Stimulated activated effector memory CD8-positive, alpha-beta T cell treated with anti-CD3 and anti-CD28 coated beads, Interleukin-12 subunit alpha, Interleukin-12 subunit beta, amount 100 ng/mL, for 72 hours (primary cell): ENCODE data around the gene PARS2.

Experiments used
- ATAC-seq: fragments of 150-1000 bp; cut with Tn5 transposase; 2 replicates; pipeline ENCODE4 v1.10.0; 2021
- DNase-seq, 2 donors: peaks; one replicate each; pipeline ENCODE4 v3.0.0; 2021 to 2022; ENCODE audit warnings: low spot score in 2 of 2
- H3K27ac Mint-ChIP-seq: one replicate; pipeline ENCODE4 v1.8.0; 2022; ENCODE audit warnings: mild to moderate bottlenecking, mixed read lengths
- H3K36me3 Mint-ChIP-seq: one replicate; pipeline ENCODE4 v1.8.0; 2022; ENCODE audit warnings: mild to moderate bottlenecking, mixed read lengths
- H3K4me1 Mint-ChIP-seq: one replicate; pipeline ENCODE4 v1.8.0; 2022; ENCODE audit warnings: mixed read lengths
- H3K4me3 Mint-ChIP-seq: one replicate; pipeline ENCODE4 v1.8.0; 2022; ENCODE audit warnings: mild to moderate bottlenecking, mixed read lengths
- H3K9me3 Mint-ChIP-seq: one replicate; pipeline ENCODE4 v1.8.0; 2022; ENCODE audit warnings: mixed read lengths

Gene PARS2

GRCh38 chr1:54738244-54738643, 26.1 kb downstream of the PARS2 start:
- Mint-ChIP-seq H3K27ac (peak overlapping the region; percentile 60), H3K4me3 (no peak overlapping the region), H3K9me3 (no peaks in the 10 kb centered on the region), H3K4me1 (peaks cover 9% of the 10 kb centered on the region), H3K36me3 (peaks cover 99% of the 10 kb centered on the region)
- DNase-seq, result no peak
- no peak for ATAC-seq

GRCh38 chr1:54736685-54737084, 27.6 kb downstream of the PARS2 start:
- Mint-ChIP-seq H3K36me3 (peaks cover 100% of the 10 kb centered on the region), H3K9me3 (no peaks in the 10 kb centered on the region), H3K4me3 (no peak overlapping the region)

GRCh38 chr1:54728027-54728426, 36.3 kb downstream of the PARS2 start:
- Mint-ChIP-seq H3K9me3 (no peaks in the 10 kb centered on the region), H3K4me3 (no peak overlapping the region), H3K4me1 (no peaks in the 10 kb centered on the region), H3K27ac (no peak overlapping the region), H3K36me3 (peaks cover 100% of the 10 kb centered on the region)
- no peak for ATAC-seq
- DNase-seq, result no peak

More at GRCh38 chr1:54736685-54737084, 27.6 kb downstream of the PARS2 start:
- peaks cover 9% of the 10 kb centered on the region for H3K4me1 Mint-ChIP-seq
- DNase-seq, result no peak
- H3K27ac Mint-ChIP-seq, result peak overlapping the region; percentile 80
- ATAC-seq, result no peak

GRCh38 chr1:54724771-54725170, 39.6 kb downstream of the PARS2 start:
- no peak overlapping the region for H3K4me3 Mint-ChIP-seq
- H3K36me3 Mint-ChIP-seq, result peaks cover 100% of the 10 kb centered on the region
- DNase-seq, result no peak
- no peaks in the 10 kb centered on the region for H3K4me1 Mint-ChIP-seq
- ATAC-seq, result no peak
- no peaks in the 10 kb centered on the region for H3K9me3 Mint-ChIP-seq
- H3K27ac Mint-ChIP-seq, result peak overlapping the region; percentile 26

GRCh38 chr1:54723985-54724384, 40.3 kb downstream of the PARS2 start:
- Mint-ChIP-seq H3K9me3 (no peaks in the 10 kb centered on the region), H3K4me3 (no peak overlapping the region), H3K36me3 (peaks cover 100% of the 10 kb centered on the region), H3K4me1 (peaks cover 5% of the 10 kb centered on the region), H3K27ac (no peak overlapping the region)
- DNase-seq (no peak), ATAC-seq (no peak)

- H3K36me3 Mint-ChIP-seq, result peaks cover 100% of the 10 kb centered on the region
- H3K9me3 Mint-ChIP-seq, result no peaks in the 10 kb centered on the region
Measured at GRCh38 chr1:54721719-54722118, 42.6 kb downstream of the PARS2 start.

GRCh38 chr1:54716299-54717047, 47.9 kb downstream of the PARS2 start:
- Mint-ChIP-seq H3K27ac (peak overlapping the region; percentile 96), H3K9me3 (no peaks in the 10 kb centered on the region), H3K4me1 (peaks cover 38% of the 10 kb centered on the region), H3K36me3 (peaks cover 57% of the 10 kb centered on the region), H3K4me3 (peak overlapping the region; percentile 86)
- DNase-seq (peak in 1 of 2 donors; percentile 57), ATAC-seq (peak; percentile 70)

More at GRCh38 chr1:54721719-54722118, 42.6 kb downstream of the PARS2 start:
- no peak overlapping the region for H3K4me3 Mint-ChIP-seq
- ATAC-seq (no peak), DNase-seq (no peak)
- peaks cover 21% of the 10 kb centered on the region for H3K4me1 Mint-ChIP-seq
- no peak overlapping the region for H3K27ac Mint-ChIP-seq

GRCh38 chr1:54715493-54716298, 48.6 kb downstream of the PARS2 start, which contains the start of gene TTC4:
TSS of gene TTC4 (plus strand) at chr1:54715861. CDS start at chr1:54715909, 48 bp downstream.
- ATAC-seq (peak; percentile 93), DNase-seq (peak; percentile 84 to 93)
- Mint-ChIP-seq H3K27ac (peak within 1 kb of the TSS; percentile 96), H3K36me3 (peaks cover 49% of the 10 kb centered on the region), H3K9me3 (no peaks in the 10 kb centered on the region), H3K4me1 (peaks cover 38% of the 10 kb centered on the region), H3K4me3 (peak within 1 kb of the TSS; percentile 86)

- ATAC-seq, result no peak
- Mint-ChIP-seq H3K27ac (peak overlapping the region; percentile 96), H3K36me3 (peaks cover 42% of the 10 kb centered on the region), H3K4me1 (peaks cover 38% of the 10 kb centered on the region), H3K9me3 (no peaks in the 10 kb centered on the region), H3K4me3 (peak overlapping the region; percentile 86)
- DNase-seq, result peak in 1 of 2 donors; percentile 3
Measured at GRCh38 chr1:54714881-54715492, 49.3 kb downstream of the PARS2 start.

- Mint-ChIP-seq H3K36me3 (peaks cover 8% of the 10 kb centered on the region), H3K4me3 (no peak overlapping the region), H3K4me1 (peaks cover 15% of the 10 kb centered on the region), H3K27ac (peak overlapping the region; percentile 62), H3K9me3 (no peaks in the 10 kb centered on the region)
- DNase-seq (no peak), ATAC-seq (no peak)
Measured at GRCh38 chr1:54711536-54711935, 52.8 kb downstream of the PARS2 start.

- Mint-ChIP-seq H3K4me3 (no peak overlapping the region), H3K27ac (no peak overlapping the region), H3K4me1 (peaks cover 11% of the 10 kb centered on the region), H3K9me3 (no peaks in the 10 kb centered on the region), H3K36me3 (peaks cover under 1% of the 10 kb centered on the region)
- DNase-seq, result no peak
- no peak for ATAC-seq
Measured at GRCh38 chr1:54710841-54711240, 53.5 kb downstream of the PARS2 start.

- H3K4me3 Mint-ChIP-seq, result no peak overlapping the region
- H3K4me1 Mint-ChIP-seq, result peaks cover 9% of the 10 kb centered on the region
- DNase-seq (no peak), ATAC-seq (no peak)
- H3K9me3 Mint-ChIP-seq, result no peaks in the 10 kb centered on the region
- H3K27ac Mint-ChIP-seq, result no peak overlapping the region
- H3K36me3 Mint-ChIP-seq, result no peaks in the 10 kb centered on the region
Measured at GRCh38 chr1:54710434-54710833, 53.9 kb downstream of the PARS2 start.

GRCh38 chr1:54709547-54710292, 54.6 kb downstream of the PARS2 start:
- DNase-seq (no peak), ATAC-seq (no peak)
- peaks cover 2% of the 10 kb centered on the region for H3K4me1 Mint-ChIP-seq
- H3K36me3 Mint-ChIP-seq, result no peaks in the 10 kb centered on the region
- H3K4me3 Mint-ChIP-seq, result no peak overlapping the region
- no peak overlapping the region for H3K27ac Mint-ChIP-seq
- no peaks in the 10 kb centered on the region for H3K9me3 Mint-ChIP-seq

- H3K36me3 Mint-ChIP-seq, result no peaks in the 10 kb centered on the region
- no peaks in the 10 kb centered on the region for H3K9me3 Mint-ChIP-seq
- H3K4me1 Mint-ChIP-seq, result no peaks in the 10 kb centered on the region
- no peak for DNase-seq
- no peak overlapping the region for H3K4me3 Mint-ChIP-seq
- no peak for ATAC-seq
- no peak overlapping the region for H3K27ac Mint-ChIP-seq
Measured at GRCh38 chr1:54708385-54708784, 55.9 kb downstream of the PARS2 start.
